Measurements from ENCODE around the gene ZNF14.
A peak's percentile ranks its signal among the peaks of the same experiment; 100 is the strongest.
"Not testable (repeated sequence)": the region's sequence is repeated elsewhere in the genome, so short reads cannot be mapped to it uniquely, and the experiment has no call there.

The ZNF14 gene

DNA sequence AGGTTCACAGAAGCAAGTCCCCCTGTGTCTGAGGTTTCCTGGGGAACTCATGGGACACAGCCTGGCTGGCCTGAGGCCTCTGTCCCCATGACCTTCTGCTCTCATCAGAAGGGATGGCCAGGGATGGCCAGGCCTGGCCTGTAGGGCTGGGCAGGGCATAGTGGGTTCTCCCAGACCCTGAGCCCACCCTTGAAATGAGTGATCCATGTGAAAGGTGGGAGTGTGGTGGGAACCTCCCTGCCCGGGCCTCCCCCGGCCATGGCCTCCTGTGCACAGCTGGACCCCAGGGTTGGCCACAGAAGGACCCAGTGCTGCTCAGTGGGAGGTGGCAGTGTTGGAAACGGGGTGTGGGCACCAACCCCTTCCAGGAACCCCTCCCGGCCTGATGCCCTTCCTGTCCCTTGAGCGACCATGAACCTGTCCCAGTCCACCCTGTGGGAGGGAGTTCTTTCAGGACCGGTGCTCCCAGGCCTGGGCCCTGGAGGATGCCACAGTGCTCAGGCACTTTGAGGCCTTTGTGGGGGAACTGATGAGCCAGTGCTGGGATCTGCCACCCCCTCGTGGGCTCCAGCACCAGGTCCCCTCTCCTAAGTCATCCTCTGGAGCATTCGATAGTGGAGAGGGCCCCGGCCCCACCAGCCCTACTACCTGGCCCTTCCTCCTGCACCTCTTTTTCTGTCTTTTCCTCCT, 15.5 kb upstream of the ZNF14 start:
- no peak for DNase-seq (ENCODE audit: insufficient read length, low spot score)
- TF ChIP-seq, protein P1, sequence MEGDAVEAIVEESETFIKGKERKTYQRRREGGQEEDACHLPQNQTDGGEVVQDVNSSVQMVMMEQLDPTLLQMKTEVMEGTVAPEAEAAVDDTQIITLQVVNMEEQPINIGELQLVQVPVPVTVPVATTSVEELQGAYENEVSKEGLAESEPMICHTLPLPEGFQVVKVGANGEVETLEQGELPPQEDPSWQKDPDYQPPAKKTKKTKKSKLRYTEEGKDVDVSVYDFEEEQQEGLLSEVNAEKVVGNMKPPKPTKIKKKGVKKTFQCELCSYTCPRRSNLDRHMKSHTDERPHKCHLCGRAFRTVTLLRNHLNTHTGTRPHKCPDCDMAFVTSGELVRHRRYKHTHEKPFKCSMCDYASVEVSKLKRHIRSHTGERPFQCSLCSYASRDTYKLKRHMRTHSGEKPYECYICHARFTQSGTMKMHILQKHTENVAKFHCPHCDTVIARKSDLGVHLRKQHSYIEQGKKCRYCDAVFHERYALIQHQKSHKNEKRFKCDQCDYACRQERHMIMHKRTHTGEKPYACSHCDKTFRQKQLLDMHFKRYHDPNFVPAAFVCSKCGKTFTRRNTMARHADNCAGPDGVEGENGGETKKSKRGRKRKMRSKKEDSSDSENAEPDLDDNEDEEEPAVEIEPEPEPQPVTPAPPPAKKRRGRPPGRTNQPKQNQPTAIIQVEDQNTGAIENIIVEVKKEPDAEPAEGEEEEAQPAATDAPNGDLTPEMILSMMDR (IDR thresholded peaks at IDR 0.05; ENCODE audit: insufficient read depth, missing control alignments) = no peak
- no peak for FAIRE-seq

DNA sequence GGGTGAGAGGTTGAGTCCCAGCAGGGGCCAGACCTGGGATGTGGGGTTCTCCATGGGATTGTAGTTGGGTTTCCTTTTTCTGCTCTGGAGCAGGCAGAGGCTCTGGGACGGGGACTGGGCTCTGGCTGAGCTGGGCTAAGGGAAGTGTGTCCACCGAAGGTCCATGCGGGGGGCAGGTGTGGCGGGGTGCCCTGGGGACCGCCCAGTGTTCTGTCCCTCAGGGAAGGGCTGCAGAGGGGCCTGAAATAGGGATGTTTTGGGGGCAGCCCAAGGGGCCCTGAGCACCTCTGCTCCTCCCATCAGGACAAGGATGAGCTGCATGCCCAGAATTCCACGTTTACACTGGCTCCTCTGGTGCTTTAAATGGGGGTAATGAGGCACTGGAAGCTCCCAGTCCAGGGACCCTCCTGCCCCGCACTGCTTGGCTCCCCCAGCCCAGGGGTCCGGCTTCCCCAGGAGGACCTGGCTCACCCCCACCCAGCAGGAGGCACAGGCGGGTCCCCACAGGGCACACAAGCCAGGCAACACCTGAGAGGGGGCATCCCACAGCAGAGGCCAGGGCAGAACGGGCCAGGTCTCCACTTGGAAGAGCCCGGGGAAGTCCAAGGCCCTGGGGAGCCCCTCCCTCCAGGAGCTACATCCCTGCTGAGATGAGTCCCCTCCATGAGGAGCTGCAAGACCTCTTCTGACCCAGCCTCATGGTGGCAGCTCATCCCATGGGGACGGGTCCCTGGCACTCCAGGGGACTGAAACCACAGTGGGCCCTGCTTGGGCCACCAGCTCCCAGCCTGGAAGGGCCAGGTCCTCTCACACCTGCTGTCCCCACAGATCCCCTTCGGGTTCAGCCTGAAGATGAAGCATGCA, 14.7 kb upstream of the ZNF14 start:
- TF ChIP-seq, protein P1 (IDR thresholded peaks at IDR 0.05; ENCODE audit: insufficient read depth, missing control alignments) = no peak
- DNase-seq (ENCODE audit: insufficient read length, low spot score) = peak; percentile 13
- FAIRE-seq = no peak

DNA sequence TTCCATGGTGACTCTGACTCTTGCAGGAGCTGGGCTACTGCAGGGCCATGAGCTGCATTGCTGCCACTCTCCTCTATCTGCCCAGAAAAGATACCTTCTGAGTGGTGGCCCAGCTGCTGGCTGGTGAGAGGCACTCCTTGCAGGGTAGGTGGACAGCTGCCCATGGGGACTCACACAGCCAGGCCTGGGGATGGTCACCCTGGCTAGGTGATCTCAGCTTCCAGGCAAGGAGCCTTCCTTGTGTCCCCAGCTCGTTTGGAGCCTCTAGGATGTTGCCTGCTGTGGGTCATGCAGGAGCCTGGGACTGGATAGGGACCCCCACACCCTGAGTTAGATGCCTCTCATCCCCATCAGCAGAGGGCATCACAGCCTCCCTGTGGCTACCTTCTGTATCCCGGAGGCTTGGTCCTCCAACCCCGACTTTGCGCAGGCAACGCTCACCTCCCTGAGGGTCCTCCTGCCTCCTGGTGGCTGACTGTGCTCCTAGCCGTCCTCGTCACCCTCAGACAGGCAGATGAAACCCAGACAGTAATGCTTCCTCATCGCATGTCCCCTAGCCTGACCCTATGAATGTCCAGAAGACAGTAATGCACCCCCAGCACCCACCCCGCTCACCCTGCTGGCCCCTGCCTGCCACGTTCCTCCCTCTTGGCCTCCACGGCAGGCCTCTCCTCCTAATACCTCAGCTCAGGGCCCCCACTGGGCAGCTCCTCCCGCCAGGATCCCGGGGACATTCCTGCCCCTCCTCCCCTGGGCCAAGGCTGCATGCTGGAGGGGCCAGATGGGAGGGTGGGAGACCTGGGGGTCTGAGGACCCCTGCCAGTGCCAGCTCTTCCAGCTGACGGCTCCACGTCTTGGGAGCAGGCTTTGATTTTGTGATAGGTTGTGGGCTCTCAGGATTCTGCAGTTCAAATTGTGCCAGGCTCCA, 13.6 kb upstream of the ZNF14 start:
- TF ChIP-seq, protein P1 (IDR thresholded peaks at IDR 0.05; ENCODE audit: insufficient read depth, missing control alignments) = peak; percentile 7
- no peak for DNase-seq (ENCODE audit: insufficient read length, low spot score)
- FAIRE-seq = no peak

DNA sequence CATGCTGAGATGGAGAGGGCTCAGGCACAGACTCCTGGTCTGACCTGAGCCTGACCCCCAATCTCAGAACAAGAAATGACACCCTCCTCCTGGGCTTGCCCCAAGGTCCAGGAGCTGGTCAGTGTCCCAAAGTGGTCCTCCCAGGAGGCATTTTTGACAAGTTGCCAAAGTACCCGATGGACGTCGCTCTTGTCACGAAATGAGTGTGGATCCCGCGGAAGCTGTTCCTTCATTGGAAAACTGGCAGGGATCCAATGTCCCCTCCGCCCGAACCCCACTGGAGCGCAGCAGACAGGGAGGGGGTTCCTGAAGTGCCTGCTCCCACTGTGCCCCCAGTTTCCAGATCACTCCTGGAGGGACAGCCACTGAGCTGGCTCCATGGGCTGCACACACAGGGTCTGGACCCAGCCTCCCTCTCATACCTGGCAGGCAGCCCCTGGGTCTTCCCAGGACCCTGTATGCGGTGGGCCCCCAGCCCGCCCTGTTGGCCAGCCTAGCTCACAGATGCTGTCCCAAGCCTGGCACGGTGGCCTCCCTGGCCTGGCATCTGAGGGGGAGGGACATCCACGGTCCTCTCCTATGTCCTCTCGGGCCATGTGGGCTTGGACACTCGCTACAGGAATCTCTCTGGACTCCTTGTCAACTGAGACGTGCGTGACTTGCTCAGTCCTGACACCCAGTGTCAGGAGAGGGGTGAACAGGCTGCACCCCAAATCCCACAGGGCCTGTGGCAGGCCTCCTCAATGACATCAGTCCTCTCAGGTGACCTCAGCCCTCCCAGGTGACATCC, 12.8 kb upstream of the ZNF14 start:
- no peak for FAIRE-seq
- TF ChIP-seq, protein P1 (IDR thresholded peaks at IDR 0.05; ENCODE audit: insufficient read depth, missing control alignments) = no peak
- DNase-seq (ENCODE audit: insufficient read length, low spot score) = peak; percentile 13

DNA sequence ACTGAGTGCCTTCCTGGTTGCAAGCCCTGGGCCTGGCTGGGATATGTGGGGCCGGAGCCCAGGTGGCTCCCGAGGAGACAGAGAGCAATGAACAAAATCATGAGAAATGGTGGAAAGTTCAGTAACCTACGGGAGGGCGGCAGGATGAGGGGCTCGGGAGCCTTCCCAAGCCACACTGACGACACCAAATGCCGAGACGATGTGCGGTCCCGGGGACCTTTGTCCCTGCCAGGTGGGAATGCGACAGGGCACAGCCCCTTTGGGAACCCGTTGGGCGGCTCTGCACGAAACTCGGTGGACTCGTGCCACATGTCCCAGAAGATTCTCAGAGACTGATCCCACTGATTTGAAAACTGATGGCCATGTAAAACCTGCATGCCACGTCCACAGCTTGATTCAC, 11.7 kb upstream of the ZNF14 start:
- DNase-seq (ENCODE audit: insufficient read length, low spot score) (no peak), FAIRE-seq (no peak)
- TF ChIP-seq, protein P1 (IDR thresholded peaks at IDR 0.05; ENCODE audit: insufficient read depth, missing control alignments) = no peak

DNA sequence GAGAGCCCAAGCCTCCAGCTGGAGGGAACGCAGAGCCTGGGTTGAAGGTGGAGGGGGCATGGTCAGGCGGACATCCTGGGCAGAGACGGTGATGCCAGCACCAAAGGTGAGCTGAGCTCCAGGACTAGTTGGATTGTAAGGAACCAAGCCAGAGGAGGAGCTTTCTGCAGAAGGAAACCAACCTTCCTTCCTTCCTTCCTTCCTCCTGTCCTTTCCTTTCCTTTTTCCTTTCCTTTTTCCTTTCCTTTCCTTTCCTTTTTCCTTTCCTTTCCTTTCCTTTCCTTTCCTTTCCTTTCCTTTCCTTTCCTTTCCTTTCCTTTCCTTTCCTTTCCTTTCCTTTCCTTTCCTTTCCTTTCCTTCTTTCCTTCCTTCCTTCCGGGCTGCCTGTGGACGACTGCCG, 11.0 kb upstream of the ZNF14 start:
- not testable (repeated sequence) for DNase-seq (ENCODE audit: insufficient read length, low spot score); FAIRE-seq
